ENCODE results near the gene SEC24B.

Gene SEC24B

DNA sequence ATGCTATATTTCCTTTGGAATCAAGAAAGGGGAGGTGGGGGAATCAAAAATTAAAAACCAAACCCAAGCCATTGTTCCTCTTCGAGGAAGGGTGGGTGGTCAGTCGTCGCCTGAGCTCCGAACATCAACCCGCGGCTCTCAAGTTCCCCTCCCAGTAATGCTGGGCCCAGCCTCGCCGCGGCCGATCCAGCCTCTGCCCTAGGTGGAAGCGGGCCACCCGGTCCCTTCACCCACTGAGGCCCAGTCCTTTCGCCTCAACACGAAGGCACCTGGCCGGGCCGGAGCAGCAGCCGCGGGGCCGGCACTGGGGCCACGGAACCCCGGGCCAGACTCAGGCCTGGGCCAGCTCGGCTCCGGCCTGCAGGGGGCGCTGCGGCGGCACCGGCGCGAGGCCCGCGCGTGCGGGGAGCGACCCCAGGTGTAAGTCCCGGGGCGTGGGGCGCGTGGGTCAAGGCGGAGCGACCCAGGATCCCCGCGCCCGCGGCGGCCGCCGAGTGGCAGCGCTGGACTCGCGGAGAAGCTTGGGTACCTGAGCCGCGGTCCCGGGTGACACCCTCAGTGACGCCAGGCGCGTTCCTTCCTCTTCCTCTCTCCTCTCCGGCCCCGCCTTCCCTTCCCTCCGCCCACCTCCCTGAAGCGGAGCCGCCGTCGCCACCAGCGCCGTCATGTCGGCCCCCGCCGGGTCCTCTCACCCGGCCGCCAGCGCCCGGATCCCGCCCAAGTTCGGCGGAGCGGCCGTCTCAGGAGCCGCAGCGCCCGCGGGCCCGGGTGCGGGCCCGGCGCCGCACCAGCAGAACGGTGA, at the start of gene SEC24B:
SEC24B (plus strand) TSS at position 611 of the 802 bp plus-strand sequence; CDS start at position 666, 55 bp downstream.
- DNase-seq (ENCODE audit: low read depth), result peak; percentile 86

DNA sequence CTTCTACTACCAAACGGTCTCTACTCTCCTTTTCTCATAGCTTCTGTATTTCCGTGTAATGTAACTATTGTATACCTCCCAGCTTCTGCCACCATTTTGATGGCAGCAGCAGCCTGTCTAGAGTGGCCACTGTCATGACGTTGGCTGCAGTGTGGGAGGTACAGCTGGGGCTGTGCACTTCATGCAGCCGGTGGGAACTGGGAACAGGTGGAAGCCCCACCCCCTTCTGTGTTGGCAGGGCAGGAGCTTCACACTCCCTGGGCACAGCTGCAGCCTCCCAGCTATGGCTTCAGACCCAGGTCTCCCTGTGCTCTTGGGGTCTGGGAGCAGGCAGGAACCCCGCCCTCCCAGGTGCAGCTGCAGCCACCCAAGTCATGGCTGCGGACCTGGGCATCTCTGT, 49.8 kb upstream of the SEC24B start:
- no peak for DNase-seq (ENCODE audit: low read depth)

GRCh38 chr4:109385260-109385659, 48.4 kb upstream of the SEC24B start:
- no peak for DNase-seq (ENCODE audit: low read depth)

- DNase-seq (ENCODE audit: low read depth), result no peak
Observed at GRCh38 chr4:109389369-109390114, 44.1 kb upstream of the SEC24B start.

DNA sequence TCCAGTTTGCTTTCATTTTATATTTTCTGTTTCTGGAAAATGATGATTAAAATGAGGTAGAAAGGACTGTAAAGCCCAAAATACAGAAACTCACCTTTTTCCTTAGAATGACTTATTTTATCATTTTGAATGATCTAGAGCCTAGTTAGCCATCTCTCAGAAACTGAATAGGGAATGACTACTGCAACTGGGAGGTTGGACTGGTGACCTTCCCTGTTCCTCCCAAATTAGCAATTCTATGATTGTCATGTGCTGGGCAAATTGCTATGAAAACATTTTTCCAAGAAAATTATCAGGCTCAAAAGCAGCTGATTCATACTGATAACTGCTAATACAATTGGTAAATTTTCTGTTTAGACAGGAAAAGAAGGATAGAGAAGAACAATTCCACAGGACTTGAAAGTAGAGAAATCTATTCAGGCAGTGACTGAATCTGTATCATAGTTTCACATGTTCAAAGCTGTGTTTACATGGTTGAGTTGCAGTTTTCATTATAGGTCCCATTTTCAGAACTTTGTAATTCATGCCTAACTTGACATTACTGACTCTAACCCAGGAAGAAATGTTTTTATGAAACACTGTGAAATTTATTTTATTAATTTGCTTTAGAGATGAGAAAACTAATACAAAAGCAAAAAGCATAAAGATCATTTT, 43.4 kb upstream of the SEC24B start:
- DNase-seq (ENCODE audit: low read depth), result no peak

- no peak for DNase-seq (ENCODE audit: low read depth)
Observed at GRCh38 chr4:109395694-109396093, 37.9 kb upstream of the SEC24B start.

- DNase-seq (ENCODE audit: low read depth), result no peak
Observed at GRCh38 chr4:109398928-109399327, 34.7 kb upstream of the SEC24B start.

- DNase-seq (ENCODE audit: low read depth), result peak; percentile 56
Observed at GRCh38 chr4:109406337-109406931, 27.2 kb upstream of the SEC24B start.

GRCh38 chr4:109407027-109407737, 26.4 kb upstream of the SEC24B start:
- DNase-seq (ENCODE audit: low read depth), result no peak

- peak; percentile 77 for DNase-seq (ENCODE audit: low read depth)
Observed at GRCh38 chr4:109408711-109409110, 24.9 kb upstream of the SEC24B start.

DNA sequence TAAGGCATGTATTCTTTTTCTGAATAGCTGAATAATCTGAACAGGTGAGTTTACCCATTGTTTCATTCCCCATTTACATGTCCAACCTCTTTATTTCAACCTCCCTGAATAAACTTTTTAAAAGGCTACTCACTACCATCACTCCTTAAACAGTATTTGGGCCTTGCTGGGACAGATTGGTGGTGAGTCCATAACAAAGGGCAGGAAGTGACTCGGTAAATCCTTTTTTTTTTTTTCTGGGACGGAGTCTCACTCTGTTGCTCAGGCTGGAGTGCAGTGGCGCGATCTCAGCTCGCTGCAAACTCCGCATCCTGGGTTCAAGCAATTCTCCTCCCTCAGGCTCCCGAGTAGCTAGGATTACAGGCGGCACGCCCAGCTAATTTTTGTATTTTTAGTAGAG, 23.4 kb upstream of the SEC24B start:
- no peak for DNase-seq (ENCODE audit: low read depth)

GRCh38 chr4:109410776-109411175, 22.8 kb upstream of the SEC24B start:
- peak; percentile 16 for DNase-seq (ENCODE audit: low read depth)

- peak; percentile 20 for DNase-seq (ENCODE audit: low read depth)
Observed at GRCh38 chr4:109411964-109412363, 21.7 kb upstream of the SEC24B start.

GRCh38 chr4:109412776-109413175, 20.8 kb upstream of the SEC24B start:
- DNase-seq (ENCODE audit: low read depth), result no peak

DNA sequence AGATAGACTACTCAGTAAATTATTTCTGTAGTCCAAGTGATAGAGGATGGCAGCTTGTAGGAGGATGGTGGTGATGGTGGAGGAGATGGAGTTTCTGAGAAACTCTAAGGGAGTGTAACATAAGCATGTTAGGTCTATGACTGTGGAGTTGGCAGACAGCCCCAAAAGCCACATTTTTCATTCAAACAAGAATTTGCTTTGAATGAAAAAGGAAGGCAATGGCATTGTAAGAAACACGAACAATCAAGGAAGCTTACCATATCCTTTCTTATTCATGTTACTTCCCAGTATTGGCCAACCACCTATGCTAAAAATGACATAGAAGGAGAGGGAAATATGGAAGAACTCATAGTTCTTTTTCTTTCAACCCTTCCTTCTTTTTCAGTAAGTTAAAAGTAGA, 18.7 kb upstream of the SEC24B start:
- peak; percentile 28 for DNase-seq (ENCODE audit: low read depth)

DNA sequence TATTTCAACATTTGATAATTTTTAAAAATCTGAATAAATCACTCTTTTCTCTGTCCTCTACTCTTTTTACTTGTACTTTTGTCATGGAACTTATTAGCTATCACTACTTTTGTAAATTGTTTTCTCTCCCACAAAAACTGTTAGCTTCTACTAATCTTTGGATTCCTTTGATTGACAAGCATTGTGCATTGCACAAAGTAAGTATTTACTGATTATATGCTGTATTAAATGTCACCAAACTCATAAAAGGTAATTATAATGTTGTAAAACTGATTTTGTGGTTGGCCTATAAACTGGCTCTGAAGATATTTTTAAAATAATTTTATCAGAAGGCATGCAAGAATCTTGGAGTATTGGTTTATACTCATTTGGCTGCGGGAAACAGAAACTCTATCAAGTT, 15.0 kb upstream of the SEC24B start:
- no peak for DNase-seq (ENCODE audit: low read depth)

- DNase-seq (ENCODE audit: low read depth), result no peak
Observed at GRCh38 chr4:109419679-109420078, 13.9 kb upstream of the SEC24B start.

GRCh38 chr4:109424093-109424841, 9.3 kb upstream of the SEC24B start:
- no peak for DNase-seq (ENCODE audit: low read depth)

DNA sequence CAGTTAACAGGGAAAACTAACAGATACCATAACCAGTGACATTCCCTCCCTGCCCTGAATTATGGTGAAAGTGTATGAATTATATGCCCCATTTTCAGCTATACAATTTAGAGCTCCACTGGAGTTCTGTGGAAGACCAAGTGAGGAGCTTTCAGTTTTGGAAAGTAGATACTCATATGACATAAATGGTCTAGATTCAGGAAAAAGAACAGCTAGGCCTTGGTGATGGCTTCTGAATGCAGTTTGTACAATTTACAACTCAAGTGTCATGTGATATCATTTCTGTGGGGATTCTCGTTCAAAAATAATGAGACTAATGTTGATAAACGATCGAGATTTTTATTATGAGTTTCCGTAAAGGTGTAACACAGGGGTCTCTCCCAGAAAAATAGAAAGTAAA, 8.2 kb upstream of the SEC24B start:
- no peak for DNase-seq (ENCODE audit: low read depth)

- DNase-seq (ENCODE audit: low read depth), result peak; percentile 20
Observed at GRCh38 chr4:109429545-109429944, 4.1 kb upstream of the SEC24B start.

DNA sequence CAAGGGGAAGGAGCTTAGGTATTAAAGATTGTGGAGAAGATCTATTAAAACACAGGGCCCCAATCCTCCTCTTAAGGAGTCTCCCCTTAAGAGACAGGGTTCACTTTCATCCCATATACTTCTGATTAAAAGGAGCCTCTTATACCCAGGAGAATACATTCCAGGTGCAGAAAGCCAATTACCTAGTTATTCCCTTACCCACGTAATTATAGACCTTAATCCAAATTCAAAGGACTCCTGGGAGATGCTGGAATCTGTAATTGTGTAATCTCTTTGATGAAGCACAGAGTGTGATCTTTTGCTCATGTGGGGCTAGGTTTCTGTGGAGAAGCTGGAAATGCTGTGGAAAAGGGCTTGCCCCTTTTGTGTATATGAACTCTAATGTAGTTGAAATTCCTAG, 1.4 kb upstream of the SEC24B start:
- no peak for DNase-seq (ENCODE audit: low read depth)
